ENCODE data around the gene ST3GAL2.

The ST3GAL2 gene

GRCh38 chr16:70438969-70439862, at the start of gene ST3GAL2:
Gene ST3GAL2, minus strand, starts transcription at chr16:70439100. Its CDS starts 40,570 bp downstream, at chr16:70398530.
- DNase-seq (ENCODE audit: low read depth in 2 of 2) = peak; percentile 81 to 86

GRCh38 chr16:70484867-70485266, 46.0 kb upstream of the ST3GAL2 start:
- DNase-seq (ENCODE audit: low read depth in 2 of 2) = no peak

- DNase-seq (ENCODE audit: low read depth in 2 of 2) = no peak
These were observed 44.5 kb upstream of the ST3GAL2 start for GRCh38 chr16:70483426-70483825.

- DNase-seq (ENCODE audit: low read depth in 2 of 2) = no peak
These were observed 43.7 kb upstream of the ST3GAL2 start for GRCh38 chr16:70482624-70483023.

GRCh38 chr16:70481929-70482536, 43.1 kb upstream of the ST3GAL2 start:
- DNase-seq (ENCODE audit: low read depth in 2 of 2) = no peak

- no peak for DNase-seq (ENCODE audit: low read depth in 2 of 2)
These were observed 41.5 kb upstream of the ST3GAL2 start for GRCh38 chr16:70480127-70481105.

GRCh38 chr16:70478912-70479341, 40.0 kb upstream of the ST3GAL2 start:
- no peak for DNase-seq (ENCODE audit: low read depth in 2 of 2)

- no peak for DNase-seq (ENCODE audit: low read depth in 2 of 2)
These were observed 39.3 kb upstream of the ST3GAL2 start for GRCh38 chr16:70478169-70478568.

- DNase-seq (ENCODE audit: low read depth in 2 of 2) = no peak
These were observed 37.5 kb upstream of the ST3GAL2 start for GRCh38 chr16:70476272-70477020.

GRCh38 chr16:70475054-70475871, 36.4 kb upstream of the ST3GAL2 start:
- no peak for DNase-seq (ENCODE audit: low read depth in 2 of 2)

- no peak for DNase-seq (ENCODE audit: low read depth in 2 of 2)
These were observed 35.6 kb upstream of the ST3GAL2 start for GRCh38 chr16:70474320-70475053.

GRCh38 chr16:70473446-70474319, 34.8 kb upstream of the ST3GAL2 start:
- DNase-seq (ENCODE audit: low read depth in 2 of 2) = no peak

- no peak for DNase-seq (ENCODE audit: low read depth in 2 of 2)
These were observed 34.0 kb upstream of the ST3GAL2 start for GRCh38 chr16:70472786-70473433.

- DNase-seq (ENCODE audit: low read depth in 2 of 2) = no peak
These were observed 32.0 kb upstream of the ST3GAL2 start for GRCh38 chr16:70470927-70471341.

GRCh38 chr16:70470141-70470926, 31.4 kb upstream of the ST3GAL2 start:
- DNase-seq (ENCODE audit: low read depth in 2 of 2) = no peak

- no peak for DNase-seq (ENCODE audit: low read depth in 2 of 2)
These were observed 30.1 kb upstream of the ST3GAL2 start for GRCh38 chr16:70468776-70469525.
